OCI-LY7 (cell line): ENCODE measurements around the gene CLDN9.

Experiments used
- EZH2phosphoT487 ChIP-seq: fragments of 200-600 bp; sonication (generic); IDR thresholded peaks from 2 replicates; pipeline ENCODE4 v1.6.1; 2018; ENCODE audit warnings: low read depth, borderline replicate concordance, mild to moderate bottlenecking, mixed run types, antibody characterized with exemption, low read length, moderate library complexity, mixed read lengths
- TF ChIP-seq, protein P1 (sequence below): fragments of 200-600 bp; sonication (generic); conservative IDR thresholded peaks from 2 replicates; pipeline ENCODE4 v1.5.1; 2014; ENCODE audit warnings: mild to moderate bottlenecking, antibody characterized with exemption, low read length, moderate library complexity, mixed read lengths

DNA sequence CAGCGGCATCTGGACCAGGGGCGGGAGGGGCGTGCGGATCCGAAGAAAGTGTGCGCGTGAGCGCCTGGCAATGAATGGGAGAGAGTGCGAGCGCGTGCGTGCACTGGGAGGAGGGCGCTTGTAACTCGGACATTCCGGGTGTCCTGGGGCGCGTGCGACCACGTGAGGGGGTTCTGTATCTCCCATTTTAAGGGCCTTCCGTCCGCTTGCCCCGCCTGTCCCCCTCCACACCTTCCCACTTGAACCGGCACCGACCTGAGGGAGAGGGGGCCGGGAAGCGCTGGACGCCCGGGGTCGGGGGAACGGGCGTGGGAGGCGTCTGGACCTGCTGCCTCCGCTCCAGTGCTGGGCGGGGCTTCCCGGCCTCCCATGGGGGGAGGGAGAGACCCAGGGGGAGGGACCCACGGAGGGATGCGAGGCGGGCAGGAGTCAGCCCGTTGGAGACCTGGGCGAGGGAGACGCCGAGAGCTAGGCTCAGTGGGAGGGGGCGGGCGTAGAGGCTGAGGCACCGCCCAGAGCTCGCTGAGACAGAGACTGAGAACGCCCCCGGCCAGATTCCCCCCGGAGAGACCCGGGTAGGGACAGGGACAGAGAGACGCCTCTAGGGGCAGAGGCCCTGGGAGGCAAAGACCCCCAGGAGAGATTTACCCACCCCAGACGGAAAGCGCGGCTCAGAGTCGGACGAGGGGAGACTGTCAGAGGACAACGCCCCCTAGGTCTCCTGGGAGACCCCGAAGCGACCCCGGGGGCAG lies 48.8 kb upstream of the CLDN9 start, which contains the start of gene KREMEN2:
- TF ChIP-seq, protein P1, sequence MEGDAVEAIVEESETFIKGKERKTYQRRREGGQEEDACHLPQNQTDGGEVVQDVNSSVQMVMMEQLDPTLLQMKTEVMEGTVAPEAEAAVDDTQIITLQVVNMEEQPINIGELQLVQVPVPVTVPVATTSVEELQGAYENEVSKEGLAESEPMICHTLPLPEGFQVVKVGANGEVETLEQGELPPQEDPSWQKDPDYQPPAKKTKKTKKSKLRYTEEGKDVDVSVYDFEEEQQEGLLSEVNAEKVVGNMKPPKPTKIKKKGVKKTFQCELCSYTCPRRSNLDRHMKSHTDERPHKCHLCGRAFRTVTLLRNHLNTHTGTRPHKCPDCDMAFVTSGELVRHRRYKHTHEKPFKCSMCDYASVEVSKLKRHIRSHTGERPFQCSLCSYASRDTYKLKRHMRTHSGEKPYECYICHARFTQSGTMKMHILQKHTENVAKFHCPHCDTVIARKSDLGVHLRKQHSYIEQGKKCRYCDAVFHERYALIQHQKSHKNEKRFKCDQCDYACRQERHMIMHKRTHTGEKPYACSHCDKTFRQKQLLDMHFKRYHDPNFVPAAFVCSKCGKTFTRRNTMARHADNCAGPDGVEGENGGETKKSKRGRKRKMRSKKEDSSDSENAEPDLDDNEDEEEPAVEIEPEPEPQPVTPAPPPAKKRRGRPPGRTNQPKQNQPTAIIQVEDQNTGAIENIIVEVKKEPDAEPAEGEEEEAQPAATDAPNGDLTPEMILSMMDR: peak; percentile 32; the same call in 1 of the 2 replicates
- peak; percentile 26; the same call in 1 of the 2 replicates for TF ChIP-seq EZH2phosphoT487
